GM19455 (cell line): ENCODE data around the gene TK2.
"Not testable (repeated sequence)": the region's sequence is repeated elsewhere in the genome, so short reads cannot be mapped to it uniquely, and the experiment has no call there.

ENCODE experiments used
- ATAC-seq: cut with Tn5 transposase; IDR thresholded peaks from one replicate; pipeline ENCODE4 v1.9.1; 2021; ENCODE audit not compliant: unreplicated experiment

Gene TK2

DNA sequence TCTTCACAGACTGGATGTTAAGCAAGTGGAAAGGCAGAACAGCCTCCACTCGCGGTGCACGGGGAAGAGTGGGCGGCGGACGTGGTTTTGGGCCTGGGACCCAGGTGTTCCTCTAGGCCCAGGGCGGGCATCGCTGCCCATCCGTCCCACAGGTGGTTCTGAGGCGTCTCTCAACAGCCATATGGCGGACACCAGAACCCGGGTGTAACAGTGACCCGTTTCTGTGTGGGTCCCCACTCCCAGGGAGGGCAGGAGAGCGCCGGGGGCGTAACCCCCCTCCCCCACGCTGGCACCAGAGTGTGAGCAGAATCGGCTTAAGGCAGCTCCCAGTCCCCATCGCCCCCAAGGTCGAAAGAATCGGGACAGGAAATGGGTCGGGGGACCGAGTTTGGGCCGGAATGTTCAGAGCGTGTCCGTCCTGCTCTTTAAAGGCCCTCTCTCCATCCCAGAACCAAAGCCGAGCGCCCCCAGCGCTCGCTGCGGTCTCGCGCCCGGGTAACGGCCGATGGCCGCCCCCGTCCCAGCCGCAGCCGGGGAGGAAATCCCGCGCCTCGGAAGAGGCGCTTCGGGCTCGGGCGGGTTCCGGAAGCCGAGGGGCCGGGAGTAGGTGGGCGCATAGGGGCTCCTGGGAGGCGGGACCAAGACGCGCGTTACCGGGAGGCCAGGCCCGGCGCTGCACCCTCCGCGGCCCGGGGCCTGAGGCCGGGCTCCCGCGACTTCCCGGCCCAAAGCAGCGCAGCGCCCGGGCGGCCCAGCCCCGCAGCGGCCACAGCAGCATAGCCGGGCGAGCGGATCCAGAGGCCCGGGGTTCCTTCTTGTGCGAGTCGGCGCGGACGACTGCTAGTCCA, at the start of gene TK2:
Gene TK2, minus strand, starts transcription at position 839 of the 848 bp plus-strand sequence. Its CDS starts 61 bp downstream, at position 778.
- no peak for ATAC-seq

DNA sequence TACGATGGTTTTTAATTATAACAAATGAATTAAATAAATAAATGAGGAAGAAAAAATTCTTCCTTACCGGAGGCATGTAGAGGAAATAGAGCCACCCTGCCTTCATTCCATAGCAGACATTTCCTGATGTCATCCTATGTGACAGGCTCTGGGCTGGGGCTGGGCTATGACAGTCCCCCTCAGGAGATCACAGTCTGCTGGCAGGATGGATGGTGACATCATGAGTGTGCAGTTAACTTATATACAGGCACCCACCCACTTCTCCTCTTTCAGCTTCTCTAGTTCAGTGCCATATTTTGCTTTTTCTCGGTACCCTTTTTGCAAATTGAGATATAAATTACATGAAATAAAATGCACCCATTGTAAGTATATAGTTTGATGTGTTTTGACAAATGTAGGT, 48.2 kb upstream of the TK2 start:
- no peak for ATAC-seq

DNA sequence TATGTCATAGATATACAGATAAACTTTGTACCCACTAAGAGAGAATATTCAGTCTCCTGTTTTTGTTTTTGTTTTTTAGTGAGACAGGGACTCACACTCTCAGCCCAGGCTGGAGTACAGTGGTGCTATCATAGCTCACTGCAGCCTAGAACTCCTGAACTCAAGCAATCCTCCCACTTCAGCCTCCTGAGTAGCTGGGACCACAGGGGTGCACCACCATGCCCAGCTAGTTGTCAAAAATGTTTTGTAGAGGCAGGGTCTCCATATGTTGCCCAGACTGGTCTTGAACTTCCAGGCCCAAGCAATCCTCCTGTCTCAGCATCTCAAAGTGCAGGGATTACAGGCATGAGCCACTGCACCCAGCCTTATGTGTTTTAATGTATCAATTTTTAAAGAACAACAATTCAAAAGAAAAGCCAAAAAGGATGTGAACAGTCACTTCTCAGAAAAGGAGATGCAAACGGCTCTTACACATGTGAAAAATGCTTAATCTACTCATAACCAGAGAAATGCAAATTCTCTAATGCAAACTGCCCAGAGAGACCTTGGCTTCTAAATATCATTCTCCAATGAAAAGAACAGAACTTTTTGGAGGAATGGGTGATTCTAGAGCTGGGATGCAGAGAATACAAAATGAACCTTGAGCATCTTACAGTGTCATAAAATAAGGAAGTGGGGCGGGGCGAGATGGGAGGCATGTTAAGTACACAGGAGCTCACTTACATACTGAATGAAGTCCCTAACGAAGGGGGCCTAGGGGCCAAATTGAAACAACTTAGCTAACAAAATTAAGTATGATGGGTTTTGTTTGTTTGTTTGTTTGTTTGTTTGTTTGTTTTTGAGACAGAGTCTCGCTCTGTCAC, 47.3 kb upstream of the TK2 start:
- no peak for ATAC-seq

DNA sequence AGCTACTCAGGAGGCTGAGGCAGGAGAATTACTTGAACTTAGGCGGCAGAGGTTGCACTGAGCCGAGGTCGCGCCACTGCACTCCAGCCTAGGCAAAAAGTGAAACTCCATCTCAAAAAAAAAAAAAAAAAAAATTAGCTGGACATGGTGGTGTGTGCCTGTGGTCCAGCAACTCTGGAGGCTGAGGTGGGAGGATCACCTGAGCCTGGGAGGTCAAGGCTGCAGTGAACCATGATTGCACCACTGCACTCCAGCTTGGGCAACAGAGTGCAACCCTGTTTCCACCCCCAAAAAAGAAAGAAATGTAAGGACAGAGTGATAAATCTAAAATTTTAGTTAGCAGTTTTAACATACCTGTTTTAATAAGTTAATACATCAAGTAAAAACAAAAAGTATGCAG, 46.6 kb upstream of the TK2 start:
- not testable (repeated sequence) for ATAC-seq

DNA sequence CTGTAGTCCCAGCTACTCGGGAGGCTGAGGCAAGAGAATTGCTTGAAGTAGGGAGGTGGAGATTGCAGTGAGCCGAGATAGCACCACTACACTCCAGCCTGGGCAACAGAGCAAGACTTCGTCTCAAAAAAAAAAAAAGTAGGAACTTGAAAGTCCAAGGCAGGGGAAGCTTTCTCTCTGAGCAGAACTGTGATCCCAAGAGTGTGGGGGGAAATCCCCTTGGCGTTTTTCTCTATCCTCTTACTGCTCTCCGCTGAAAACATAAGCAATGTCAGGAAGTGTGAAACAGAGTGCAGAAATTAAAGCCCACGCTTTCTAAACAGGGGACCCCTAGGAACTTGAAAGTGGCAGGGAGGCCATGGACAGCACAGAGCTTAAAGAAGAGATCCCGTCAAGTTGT, 44.8 kb upstream of the TK2 start:
- no peak for ATAC-seq

DNA sequence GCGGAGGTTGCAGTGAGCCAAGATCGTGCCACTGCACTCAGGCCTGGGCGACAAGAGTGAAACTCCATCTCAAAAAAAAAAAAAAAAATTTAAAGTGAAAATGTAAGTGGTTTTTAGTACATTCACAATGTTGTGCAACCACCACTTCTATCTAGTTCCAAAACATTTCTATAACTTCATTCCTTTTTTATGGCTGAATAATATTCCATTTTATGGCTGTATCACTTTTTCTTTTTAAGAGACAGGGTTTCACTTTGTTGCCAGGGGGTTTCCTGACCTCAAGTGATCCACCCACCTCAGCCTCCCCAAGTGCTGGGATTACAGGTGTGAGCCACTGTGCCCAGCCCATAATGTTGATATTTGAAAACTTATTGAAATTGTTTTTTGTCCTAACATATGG, 42.9 kb upstream of the TK2 start:
- no peak for ATAC-seq

DNA sequence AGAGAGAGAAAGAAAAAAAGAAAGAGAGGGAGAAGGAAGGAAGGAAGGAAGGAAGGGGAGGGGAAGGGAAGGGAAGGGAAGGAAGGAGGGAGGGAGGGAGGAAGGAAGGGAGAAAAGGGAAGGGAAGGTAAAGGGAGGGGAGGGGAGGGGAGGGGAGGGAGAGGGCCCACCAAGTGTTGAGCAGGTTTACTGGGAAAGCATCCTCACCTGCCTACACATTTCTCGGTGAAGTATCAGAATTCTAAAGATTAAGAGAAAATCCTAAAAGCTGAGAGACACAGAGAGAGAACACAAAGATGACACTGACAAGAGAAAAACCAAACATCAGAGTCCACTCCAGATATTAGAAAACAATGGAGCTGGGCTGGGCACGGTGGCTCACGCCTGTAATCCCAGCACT, 42.3 kb upstream of the TK2 start:
- no peak for ATAC-seq

DNA sequence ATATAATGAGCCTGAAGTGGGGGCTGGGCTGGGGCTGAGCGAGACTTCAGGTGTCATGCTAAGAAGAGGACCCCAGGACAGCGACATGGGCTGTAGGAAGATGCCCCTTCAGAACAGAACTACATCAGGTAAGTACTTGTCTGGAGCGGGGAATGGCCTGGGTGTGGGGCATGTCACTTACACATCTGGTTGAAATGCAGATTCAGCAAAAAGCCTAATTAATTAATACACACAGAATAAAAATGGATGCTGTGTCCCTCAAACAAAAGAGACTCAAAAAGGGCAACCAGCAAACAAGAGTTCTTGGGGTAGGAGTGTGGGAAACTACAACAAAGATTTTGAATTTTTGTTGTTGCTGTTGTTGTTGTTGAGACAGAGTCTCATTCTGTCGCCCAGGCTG, 41.1 kb upstream of the TK2 start:
- no peak for ATAC-seq

DNA sequence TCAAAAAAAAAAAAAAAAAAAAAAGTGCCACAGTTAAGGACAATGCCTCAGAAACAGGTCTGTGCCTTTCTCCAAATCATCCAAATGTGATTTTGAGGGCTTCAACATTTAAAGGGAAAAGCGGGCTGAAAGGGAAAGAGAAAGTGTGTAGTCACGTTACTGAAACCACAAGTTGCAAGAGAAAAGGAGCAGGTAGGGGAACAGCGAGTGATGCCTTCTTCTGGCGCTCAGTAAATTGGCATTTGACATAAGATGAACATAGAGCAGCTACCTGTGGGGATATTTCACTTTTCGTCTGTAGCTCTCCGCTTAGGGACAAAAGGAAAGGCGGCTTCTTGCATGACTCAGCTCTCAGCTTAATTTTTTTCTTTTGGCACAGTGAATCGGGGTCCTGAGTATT, 40.4 kb upstream of the TK2 start:
- ATAC-seq = no peak

DNA sequence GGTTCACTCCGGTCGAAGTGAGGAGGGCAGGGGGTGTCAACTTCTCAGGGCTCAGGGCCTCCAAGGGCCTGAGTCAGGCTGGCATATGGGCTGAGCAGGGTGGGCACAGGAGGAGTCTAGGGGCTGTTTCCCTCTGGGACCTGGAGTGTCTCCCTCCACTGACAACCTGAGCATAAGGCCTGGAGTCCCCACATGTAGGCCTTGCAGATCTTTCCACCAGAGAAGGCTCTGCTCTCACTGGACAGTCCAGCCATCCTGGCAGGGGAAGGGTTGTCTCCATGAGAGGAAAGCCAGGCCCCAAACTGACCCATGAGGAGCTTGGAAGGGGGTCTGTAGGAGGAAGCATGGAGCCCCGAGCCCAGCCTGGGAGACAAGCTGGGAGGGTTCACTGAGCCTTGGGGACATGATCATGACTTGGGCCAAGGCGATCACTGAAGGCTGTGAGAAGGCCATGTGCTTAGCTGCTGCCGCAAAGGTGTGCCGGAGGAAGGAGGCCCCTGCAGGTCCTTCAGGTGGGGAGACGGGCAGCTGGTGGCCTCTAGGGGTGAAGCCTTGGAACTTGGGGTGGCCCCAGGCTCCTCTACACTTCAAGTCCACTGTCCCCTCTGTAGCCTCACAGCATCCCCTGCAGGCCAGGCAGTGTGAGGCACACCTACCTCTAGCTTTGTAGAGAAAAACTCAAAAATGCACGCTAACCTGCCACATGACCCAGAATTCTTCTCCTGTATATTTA, 39.2 kb upstream of the TK2 start:
- no peak for ATAC-seq

DNA sequence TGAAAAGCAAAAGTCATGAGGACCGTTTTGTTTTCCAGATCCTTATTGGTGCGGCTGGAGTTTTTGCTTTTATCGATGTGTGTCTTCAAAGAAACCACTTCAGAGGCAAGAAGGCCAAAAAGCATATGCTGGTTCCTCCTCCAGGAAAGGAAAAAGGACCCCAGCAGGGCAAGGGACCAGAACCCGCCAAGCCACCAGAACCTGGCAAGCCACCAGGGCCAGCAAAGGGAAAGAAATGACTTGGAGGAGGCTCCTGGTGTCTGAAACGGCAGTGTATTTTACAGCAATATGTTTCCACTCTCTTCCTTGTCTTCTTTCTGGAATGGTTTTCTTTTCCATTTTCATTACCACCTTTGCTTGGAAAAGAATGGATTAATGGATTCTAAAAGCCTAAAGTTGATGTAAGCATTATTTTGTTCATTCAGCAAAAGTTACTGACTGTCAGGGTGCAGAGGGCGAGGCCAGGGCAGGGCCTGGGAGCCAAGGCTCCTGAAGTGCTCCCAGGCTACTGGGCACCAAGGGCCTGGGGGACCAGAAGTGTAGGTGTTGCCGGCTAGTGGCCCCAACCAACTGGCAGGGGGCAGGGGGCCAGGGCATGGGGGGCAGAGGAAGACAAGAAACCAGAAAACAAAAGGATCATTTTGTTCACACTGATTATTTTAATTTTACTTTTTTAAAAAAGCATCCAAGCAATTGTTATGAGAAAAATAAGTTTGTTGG, 38.1 kb upstream of the TK2 start:
- no peak for ATAC-seq

DNA sequence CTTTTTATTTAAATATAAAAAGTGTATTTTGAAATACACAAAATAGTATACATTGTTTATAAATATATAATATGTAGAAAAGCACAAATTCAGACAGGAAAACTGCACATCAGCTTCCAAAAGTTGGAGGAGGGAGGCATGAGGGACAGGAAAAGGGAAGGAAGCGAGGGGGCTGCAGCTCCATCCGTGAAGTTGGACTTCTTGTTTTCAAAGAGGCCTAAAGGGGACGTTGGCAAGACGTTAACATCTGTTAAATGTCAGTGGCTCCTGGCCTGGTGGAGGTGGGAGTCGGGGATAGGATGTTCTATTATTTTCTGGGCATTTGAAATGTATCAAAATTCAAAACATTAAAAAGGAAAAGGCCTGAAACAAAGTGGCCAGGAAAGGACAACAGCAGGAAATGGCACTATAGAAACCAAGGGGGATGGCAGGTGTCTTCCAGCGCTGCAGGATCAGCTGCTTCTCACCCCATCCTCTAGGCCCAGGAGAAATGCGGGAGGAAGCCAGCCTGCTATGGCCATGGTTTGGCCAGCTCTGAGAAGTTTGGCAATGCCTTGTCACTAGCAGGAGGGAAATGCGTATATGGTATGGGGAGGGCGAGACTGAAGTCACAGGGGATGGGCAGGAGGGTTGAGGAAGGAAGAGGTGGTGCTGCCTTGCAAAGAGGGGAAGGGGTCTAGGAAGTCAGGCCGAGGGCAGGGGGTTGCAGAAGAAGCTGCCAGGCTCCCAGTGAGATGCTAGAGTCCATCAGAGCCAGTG, 35.7 kb upstream of the TK2 start:
- ATAC-seq = no peak

DNA sequence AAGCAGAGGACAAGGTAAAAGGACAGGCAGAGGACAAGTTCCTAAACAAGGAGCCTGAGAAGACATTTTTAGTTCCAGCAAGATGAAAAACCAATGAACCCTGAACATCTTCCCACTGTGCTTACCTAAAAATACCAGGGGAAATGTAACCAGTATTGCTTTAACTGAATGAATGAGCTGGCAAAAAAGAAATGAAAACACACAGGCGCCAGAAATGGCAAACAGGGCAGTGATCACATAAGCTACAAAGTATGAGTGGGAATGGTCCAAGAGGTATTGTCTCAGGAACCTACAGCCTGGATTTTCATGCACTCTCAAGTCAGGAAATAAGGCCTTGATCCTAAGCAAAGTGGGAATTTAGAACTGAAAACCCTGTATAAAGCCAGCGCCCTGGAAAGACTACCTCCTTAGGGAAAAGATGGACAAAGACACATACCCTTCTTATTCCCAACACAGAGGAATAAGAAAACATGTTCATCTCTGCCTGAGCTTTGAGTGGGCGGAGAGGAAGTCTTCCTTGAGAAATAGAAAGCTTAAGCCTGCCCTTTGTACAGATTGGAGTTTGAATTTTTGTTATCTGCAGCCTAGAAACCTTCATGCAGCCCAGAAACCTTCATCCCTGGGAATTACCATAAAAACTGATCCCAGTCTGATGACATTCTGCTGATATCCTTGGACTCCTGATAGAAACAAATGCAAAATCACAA, 31.5 kb upstream of the TK2 start:
- no peak for ATAC-seq

DNA sequence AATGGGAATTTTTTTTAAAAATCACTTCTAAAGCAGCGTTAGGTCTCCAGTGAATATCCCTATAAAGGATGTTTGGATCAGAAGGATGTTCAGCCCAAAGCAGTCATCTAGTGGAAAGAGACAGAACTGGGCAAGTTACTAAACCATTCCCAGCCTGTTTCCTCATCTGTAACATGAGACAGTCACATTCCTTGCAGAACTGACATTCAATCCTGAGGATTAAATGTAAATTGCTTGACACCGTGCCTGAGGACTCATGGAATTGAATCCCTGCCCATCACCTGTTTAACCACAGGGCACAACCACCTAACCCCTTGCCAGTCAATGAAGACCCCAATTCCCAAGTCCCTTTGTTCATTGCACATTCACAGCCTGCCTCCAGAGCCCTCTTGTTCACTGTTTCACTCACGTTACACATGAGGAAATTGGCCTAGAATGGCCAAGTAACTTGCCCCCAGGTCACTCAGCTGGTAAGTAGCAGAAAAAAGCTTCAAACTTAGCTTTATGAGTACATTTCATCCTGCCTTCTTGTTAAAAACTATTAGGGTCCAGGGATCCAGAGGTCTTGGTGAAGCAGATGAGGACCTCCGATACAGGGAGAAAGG, 30.8 kb upstream of the TK2 start:
- ATAC-seq = no peak

DNA sequence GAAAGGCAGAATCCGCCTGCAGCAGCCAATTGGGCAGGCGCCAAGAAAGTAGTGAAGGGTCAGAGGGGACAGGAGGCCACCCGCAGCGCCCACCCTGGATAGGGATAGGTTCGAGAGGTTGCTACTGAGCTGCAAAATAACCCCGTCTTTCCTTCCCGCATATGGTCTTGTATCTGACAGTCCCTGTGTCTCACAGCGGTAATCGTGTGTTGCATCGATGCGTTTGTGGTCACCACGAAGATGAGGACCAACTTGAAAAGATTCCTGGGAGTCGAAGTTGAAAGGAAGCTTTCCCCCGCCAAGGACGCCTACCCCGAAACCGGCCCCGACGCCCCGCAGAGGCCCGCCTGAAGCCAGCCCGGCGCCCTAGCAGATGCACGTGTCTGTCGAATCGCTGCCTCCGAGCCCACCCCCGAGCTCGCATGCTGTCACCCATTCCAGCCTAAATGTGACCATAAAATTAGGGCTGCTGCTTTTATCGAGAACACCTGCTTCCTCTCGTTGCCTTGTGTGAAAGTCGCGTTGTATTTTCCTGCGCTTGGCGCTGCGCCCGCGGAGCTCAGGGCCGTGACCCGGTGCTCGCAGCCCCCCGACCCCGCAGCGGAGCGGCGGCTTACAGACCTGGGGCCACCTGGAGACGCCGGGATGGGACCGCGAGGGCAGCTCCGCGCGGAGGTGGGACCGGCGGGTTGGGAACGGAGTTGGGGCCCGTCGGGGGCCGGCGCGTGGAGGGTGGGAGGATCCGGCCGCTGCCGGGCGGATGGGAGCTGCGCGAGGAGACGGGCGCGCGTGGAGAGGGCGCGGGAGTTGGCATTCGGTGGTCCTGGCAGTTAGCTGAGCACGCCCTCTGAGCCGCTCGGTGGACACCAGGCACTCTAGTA, 29.0 kb upstream of the TK2 start, which contains the start of gene CMTM2:
Gene CMTM2, plus strand, starts transcription at position 813 of the 881 bp plus-strand sequence. CDS start 145 bp downstream, outside the sequence.
- ATAC-seq = no peak

DNA sequence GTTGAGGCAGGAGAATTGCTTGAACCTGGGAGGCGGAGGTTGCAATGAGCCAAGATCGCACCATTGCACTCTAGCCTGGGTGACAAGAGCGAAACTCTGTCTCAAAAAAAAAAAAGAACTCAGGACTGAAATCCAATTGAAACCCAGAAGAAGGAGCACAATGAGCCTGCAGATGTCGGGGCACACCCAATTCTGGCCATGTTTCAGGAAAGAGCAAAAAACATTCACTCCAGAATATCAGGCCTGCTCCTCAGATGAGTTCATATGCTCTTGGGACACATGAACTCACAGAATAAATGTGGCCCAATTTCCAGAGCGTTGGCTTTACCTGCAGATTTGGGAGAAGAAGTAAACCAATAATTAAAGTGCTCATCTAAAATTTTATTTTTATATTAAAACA, 26.4 kb upstream of the TK2 start:
- ATAC-seq = no peak

DNA sequence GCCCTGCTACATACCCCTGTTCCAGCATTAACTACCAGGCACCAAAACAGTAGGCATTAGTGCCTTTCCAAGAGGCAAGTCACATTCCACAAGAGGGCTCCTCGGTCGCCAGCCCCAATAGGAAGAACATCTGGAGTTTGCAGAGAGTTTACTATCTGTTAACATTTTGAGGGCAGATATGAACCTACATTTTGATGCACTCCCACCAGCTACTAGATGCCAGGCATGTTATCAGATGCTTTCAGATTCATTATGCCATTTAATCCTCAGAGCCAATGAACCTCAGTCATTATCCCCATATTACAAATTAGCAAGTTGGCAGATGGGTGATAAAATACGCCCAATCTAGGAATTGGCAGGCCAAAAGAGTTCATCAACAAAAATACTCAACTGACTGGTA, 25.1 kb upstream of the TK2 start:
- ATAC-seq = no peak

DNA sequence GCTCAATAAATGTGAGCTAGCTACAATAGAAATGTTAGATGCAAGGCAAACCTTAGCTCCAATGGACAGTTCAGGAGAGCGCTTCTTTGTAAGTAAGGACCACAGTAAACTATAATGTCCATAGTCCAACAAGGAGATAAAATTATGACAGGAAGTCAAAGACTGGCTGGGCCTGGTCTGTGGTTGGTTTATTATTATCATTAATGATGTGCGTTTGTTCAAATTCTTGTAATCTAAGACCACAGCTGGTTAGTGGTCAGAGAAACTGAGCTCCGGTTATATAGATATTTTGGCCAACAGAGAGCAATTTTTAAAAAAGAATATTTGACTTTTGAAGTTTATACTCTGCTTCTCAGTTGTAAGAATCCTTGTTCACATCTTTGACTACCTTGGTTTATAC, 24.6 kb upstream of the TK2 start:
- no peak for ATAC-seq
